NCI-H226 (cell line): ENCODE measurements around the gene OR12D3.
"Not testable (repeated sequence)": the region's sequence is repeated elsewhere in the genome, so short reads cannot be mapped to it uniquely, and the experiment has no call there.

Experiments
- DNase-seq: peaks from one replicate; pipeline ENCODE4 v3.0.0-alpha.2; 2015

Gene OR12D3, protein sequence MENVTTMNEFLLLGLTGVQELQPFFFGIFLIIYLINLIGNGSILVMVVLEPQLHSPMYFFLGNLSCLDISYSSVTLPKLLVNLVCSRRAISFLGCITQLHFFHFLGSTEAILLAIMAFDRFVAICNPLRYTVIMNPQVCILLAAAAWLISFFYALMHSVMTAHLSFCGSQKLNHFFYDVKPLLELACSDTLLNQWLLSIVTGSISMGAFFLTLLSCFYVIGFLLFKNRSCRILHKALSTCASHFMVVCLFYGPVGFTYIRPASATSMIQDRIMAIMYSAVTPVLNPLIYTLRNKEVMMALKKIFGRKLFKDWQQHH

DNA sequence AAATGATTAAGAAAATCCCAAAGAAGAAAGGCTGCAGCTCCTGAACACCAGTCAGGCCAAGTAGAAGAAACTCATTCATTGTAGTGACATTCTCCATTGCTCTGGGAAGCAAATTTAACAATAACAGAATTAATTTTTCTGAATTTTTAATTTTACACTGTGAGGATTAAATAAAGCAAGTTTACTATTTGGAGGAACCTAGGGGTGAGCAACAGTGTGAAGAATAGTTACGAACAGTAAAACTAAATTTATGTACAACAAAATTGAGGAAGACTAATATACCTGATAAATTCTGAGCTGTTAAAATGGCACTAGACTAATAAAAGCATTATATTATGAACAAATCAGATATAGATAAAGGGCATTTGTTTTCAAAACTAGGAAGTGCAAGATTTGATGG lies at the start of gene OR12D3:
Gene OR12D3, minus strand, starts transcription at position 101 of the 400 bp plus-strand sequence. Its CDS starts 4 bp downstream, at position 97.
- DNase-seq: no peak

DNA sequence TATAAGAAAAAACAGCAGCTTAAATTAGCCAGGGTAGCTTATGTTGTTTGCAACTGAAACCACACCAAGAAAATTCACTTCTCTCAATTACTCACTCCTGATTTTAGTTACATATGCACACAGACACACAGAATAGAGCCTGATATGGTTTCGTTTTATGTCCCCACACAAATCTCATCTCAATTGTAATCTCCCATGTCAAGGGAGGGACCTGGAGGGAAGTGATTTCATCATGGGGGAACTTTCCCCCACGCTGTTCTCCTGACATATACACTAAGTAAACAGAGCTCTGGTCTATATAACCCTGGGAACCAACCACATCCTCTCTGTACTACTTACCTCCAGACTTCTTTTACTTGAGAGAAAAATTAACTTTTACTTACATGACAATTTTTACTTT lies 49.5 kb upstream of the OR12D3 start:
- DNase-seq: no peak

DNA sequence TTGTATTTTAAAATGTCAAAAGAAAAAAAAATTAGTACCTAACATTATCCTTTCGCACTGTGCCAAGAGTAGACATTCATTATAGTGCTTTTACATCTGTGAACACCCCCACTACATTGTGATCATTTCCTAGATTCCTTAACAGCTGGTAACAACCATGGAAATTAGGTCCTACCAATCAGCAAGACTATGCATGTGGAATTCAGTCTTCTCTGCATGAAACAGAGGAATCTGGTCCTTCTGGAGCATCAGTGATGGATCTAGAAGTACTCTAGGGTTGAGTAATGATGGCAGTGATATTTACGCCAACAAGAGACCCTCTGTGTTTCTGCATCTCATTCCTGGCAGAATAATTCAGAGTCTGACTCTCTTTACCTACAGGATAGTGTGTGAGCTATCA lies 49.1 kb upstream of the OR12D3 start:
- no peak for DNase-seq

DNA sequence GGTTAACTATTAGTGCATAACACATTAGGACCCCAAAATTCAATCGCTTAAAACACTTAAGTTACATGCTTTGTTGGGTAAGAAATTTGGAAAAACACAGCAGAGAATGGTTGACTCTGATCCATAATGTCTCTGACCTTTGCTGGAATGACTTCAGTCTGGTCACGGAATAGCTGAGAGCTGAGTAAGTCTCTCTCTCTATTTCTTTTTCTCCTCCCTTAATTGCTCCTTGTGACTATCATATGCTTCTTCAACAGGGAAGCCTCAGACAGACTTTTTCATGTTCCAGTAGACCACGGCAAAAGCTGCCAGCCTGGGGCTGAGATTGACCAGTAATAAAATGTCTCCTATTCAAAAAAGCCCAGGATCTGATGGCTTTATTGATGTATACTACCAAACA lies 44.4 kb upstream of the OR12D3 start:
- peak; percentile 8 for DNase-seq

DNA sequence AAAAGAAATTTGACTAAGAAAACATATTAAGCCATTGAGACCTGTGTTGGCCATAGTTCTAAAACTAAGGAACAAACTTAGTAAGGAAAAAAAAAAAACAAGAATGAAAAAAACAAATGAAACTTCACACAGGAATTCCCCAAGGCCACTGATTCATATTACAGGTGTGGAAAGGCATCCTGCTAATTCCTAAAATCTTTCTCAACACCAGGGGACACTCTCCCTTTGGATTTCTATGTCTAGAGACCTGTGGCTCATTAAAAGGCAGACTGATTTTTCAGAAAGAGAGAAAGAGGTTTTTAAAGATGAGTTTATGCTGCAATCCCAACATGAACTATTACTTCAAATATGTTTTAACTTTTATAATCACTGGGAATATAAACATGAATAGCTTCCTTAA lies 39.5 kb upstream of the OR12D3 start, which contains the start of gene OR12D1:
Gene OR12D1, plus strand, starts transcription at position 341 of the 400 bp plus-strand sequence.
- no peak for DNase-seq

DNA sequence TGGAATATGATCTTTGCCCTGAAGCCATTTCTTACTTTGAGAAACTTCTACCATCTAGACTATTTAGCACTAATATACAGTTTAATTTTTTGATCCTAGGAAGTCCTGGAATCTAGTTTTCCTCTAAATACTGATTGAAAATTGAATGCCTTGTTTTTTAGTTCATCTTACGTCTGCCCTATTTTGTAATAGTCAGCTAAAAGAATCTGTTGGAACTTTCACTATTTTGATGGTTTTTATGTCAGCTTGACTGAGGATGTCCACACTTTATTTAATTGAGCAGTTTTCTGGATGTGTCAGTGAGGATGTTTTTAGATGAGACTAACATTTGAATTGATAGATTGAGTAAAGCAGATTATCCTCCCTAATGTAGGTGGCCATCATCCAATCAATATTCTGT lies 28.7 kb upstream of the OR12D3 start:
- no peak for DNase-seq

DNA sequence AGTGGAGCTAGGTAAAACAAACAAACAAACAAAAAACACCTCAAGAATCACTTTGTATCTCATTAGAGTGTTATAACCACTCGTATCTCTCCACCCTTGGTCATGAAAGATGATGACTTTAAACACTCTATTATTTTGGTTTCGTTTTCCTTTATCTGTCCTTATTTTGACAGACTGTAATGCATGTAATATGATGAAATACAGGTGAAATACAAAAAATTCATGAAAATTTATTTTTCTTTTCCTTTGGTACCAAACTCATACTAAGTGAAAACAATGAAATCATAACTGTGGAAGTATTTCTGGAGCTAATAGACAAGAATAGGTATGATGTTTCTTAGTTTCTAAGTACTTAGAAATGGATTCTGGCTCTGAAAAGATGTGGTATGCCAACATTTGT lies 24.4 kb upstream of the OR12D3 start:
- DNase-seq: no peak

DNA sequence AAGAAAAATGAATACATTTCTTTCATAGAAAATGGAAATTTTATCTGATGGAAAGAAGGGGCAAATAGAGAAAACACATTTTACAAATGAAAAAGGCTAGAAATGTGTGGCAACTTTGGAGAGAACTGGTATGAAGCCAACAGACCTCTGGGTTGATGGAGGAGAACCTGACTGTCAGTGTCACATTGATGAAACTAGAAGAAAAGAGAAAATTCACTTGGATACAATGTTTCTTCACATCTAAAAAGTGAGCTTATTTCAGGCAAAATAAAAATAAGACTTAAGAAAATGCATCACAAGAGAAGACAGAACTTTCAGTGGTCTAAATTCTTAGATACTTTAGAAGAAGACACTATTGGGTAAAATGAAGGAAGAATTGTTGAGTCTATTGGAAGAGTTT lies 20.2 kb upstream of the OR12D3 start, which contains the start of gene OR12D2:
Gene OR12D2, plus strand, starts transcription at position 301 of the 400 bp plus-strand sequence. CDS start 1,069 bp downstream, outside the sequence.
- no peak for DNase-seq

DNA sequence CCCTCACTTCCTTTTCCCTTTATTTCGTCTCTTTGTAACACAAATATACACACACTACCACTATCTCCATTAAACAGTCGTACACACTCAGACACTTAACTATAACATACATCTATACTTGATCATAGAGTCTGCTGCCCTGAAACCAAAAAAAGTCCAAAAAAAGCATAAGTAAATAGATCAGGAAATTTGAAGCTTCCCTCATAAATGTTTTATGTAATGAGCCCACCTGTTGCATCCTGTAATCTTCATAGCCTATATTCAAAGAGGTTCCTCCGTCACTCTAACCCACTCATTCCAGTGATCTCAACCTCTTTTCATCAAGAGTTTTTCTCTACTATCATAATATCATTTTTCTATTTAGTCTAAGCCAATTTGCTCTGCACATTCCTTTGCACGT lies 13.4 kb upstream of the OR12D3 start:
- DNase-seq: no peak

DNA sequence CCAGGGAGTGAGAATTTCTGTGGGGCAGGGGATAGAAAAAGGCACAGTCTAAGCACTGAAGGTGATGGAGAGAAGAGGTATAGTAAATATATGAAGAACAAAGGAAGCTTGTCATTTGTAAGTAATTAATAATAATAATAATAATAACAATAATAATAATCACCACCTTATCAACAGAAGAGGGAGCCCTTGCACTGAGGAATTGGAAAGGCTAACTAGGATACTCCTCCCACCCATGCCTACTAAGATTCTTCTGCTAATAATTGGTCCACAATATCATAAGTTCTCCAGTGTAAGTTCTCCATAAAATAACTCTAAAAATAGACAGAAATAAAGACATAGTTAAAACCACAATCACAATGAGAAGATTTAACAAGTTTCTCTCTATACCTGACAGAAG lies 912 bp upstream of the OR12D3 start:
- no peak for DNase-seq

DNA sequence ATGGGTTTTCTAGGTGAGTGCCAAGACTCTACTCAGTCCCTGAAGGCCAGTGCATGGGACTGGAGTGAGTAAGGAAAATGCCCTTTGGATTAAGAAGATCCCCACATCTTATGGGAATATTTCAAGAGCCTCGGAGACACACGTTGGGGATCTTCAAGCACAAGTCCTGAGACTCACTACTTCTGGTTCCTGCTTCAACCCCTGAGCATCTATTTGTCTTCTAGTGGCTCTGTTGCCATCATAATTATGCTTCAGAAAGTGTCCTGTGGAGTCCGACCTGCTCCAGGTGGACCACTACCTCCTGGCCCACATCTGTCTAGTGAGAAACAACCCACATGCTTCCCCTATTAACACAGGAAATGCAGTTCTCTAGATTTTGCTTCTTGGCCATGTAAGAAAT lies 6.3 kb downstream of the OR12D3 start, which contains the start of gene OR5V1:
Gene OR5V1, minus strand, starts transcription at position 101 of the 400 bp plus-strand sequence. CDS start 12,670 bp downstream, outside the sequence.
- DNase-seq: no peak

DNA sequence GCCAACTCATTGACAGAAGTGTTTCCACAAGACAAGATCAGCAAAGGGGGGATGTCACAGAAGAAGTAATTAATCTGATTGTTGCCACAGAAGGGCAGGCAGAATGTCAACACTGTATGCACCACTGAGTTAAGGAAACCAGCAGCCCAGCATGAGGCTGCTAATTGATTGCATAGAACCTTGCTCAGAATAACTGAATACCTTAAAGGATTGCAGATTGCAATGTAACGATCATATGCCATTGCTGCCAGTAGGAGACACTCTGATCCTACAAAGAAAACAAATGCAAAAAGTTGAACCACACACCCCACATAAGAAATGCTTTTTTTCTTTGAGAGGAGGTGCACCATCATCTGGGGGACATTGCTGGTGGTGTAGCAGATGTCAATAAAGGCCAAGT lies 19.5 kb downstream of the OR12D3 start:
- DNase-seq: no peak

DNA sequence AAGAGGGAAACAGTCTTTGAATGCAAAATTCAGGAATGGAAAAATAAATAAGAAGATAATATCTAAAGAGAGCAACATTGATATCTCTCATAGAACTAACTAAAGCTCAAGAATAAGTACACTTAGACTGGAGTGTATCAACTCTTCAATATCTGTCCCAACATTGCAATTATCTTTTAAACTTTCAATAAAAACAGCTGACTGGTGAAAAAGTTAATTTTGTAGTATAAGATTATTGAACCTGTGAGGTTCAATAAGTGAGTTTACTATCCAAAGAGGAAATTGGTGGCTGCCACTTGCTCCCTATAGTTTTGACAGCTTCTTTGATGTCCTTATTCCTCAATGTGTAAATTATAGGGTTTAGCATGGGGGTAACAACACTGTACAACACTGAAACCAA lies 20.1 kb downstream of the OR12D3 start:
- no peak for DNase-seq

DNA sequence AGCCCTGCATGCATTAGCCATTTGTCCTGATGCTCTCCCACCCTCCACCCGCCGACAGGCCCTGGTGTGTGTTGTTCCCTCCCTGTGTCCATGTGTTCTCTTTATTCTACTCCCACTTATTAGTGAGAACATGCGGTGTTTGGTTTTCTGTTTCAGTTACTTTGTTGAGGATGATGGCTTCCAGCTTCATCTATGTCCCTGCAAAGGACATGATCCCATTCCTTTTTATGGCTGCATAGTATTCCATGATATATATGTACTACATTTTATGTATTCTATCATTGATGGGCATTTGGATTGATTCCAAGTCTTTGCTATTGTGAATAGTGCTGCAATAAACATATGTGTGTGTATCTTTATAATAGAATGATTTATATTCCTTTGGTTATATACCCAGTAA lies 25.7 kb downstream of the OR12D3 start:
- DNase-seq: not testable (repeated sequence)

DNA sequence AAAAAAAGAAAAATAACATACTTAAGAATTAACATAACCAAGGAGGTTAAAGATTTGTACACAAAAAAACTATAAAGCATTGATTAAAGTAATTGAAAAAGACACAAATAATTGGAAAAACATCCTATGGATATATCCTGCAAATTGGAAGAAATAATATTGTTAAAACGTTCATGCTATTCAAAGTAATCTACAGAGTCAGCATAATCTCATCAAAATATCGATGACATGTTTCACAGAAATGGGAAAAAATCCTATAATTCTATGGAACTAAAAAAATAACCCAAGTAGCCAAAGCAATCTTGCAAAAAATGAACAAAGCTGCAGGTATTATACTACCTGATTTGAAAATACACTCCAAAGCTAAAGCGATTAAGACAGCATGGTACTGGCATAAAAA lies 29.7 kb downstream of the OR12D3 start:
- no peak for DNase-seq

DNA sequence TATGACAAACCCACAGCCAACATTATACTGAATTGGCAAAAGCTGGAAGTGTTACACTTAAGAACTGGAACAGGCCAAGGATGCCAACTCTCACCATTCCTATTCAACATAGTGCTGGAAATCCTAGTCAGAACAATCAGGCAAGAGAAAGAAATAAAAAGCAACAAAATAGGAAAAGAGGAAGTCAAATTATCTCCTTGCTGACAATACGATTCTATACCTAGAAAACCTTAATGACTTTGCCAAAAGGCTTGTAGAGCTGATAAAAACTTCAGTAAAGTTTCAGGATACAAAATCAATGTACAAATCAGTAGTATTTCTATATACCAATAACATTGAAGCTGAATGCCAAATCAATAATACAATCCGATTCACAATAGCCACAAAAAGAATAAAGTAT lies 38.8 kb downstream of the OR12D3 start:
- DNase-seq: no peak

DNA sequence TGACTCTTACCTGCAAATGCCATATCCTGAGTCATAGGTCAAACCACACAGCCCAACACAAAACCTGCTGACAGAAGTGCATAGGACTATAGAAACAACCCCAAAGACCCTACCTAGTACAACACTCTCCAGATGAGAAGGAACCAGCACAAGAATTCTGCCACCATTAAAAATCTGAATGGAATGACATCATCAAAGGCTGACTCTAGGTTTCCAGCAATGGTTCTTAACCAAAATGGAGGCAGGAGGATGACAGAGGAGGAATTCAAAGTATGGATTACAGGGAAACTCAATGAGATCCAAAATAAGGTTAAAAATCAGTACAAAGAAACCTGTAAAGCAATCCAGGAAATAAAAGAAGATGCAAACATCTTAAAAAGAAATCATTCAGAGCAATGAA lies 42.4 kb downstream of the OR12D3 start:
- no peak for DNase-seq

DNA sequence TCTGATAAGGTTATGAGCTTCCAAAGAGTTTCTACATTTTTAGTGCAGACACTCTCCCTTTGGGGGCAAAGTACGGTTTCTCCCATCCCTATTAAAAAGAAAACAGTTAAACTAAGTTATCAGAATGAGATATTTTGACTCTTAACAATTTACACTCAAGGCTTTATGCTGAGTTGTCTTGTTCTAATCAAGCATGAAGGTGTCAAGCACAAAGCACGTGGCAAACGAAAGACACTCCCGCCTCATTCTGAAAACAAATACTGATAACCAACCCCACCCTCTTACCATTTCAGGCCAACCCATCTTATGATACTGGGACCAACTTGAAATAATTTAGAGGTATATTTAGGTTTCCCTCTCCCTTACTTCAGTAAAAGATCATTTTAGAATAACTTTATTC lies 49.3 kb downstream of the OR12D3 start:
- no peak for DNase-seq
